Embryonic facial prominence (tissue), 1 donor: ENCODE data around the gene MAIP1.

Experiments used
- DNase-seq: peaks from one replicate; pipeline ENCODE4 v3.0.0-alpha.2; 2016; ENCODE audit errors: extremely low spot score

The MAIP1 gene

GRCh38 chr2:199989822-199990221, 34.4 kb downstream of the MAIP1 start:
- DNase-seq: no peak

- DNase-seq: no peak
These were observed 36.3 kb downstream of the MAIP1 start for GRCh38 chr2:199991691-199992090.

- no peak for DNase-seq
These were observed 36.9 kb downstream of the MAIP1 start for GRCh38 chr2:199992296-199992695.

GRCh38 chr2:199994371-199994770, 39.0 kb downstream of the MAIP1 start:
- DNase-seq: no peak

- no peak for DNase-seq
These were observed 39.5 kb downstream of the MAIP1 start for GRCh38 chr2:199994896-199995295.

- DNase-seq: no peak
These were observed 41.9 kb downstream of the MAIP1 start for GRCh38 chr2:199997296-199997695.

GRCh38 chr2:199999166-199999565, 43.8 kb downstream of the MAIP1 start:
- no peak for DNase-seq

GRCh38 chr2:200000444-200001163, 45.2 kb downstream of the MAIP1 start:
- no peak for DNase-seq

GRCh38 chr2:200003444-200003843, 48.1 kb downstream of the MAIP1 start:
- DNase-seq: no peak

GRCh38 chr2:200005675-200006074, 50.3 kb downstream of the MAIP1 start:
- no peak for DNase-seq

- DNase-seq: no peak
These were observed 51.9 kb downstream of the MAIP1 start for GRCh38 chr2:200007306-200007705.

- DNase-seq: no peak
These were observed 57.0 kb downstream of the MAIP1 start for GRCh38 chr2:200012401-200012800.
